ENCODE data around the gene CNIH1. TPM values are rescaled to one million over a fixed set of nuclear protein-coding genes. Genes with fewer than 3 reads are reported as not detected.

CNIH1 gene
- total RNA-seq, 1 donor = 220 TPM

DNA sequence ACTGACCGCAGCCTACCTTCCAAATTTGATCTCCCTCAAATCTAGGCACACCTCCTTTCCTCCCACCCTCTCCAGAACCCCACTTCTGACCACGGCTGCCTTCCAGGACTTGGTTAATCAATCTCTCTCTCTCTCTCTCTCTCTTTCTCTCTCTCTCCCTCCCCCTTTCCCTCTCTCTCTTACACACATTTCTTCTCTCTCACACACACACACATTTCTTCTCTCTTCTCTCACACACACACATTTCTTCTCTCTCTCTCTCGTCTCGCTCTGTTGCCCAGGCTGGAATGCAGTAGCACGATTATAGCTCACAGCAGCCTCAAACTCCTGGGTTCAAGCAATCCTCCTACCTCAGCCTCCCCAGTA, 48.1 kb upstream of the CNIH1 start:
- DNase-seq (ENCODE audit: insufficient read length, low spot score, missing footprints) = no peak
- Histone ChIP-seq H4K20me1 (ENCODE audit: insufficient read depth, low read length) (peaks cover 6% of the 10 kb centered on the region), H3K4me3 (ENCODE audit: insufficient read depth, low read length) (peak overlapping the region; percentile 96), H3K27ac (ENCODE audit: low read depth, low read length) (peak overlapping the region; percentile 91), H3K4me2 (ENCODE audit: insufficient read depth, low read length) (peak overlapping the region; percentile 98), H3K36me3 (ENCODE audit: insufficient read depth, low read length) (no peaks in the 10 kb centered on the region), H3K9me3 (ENCODE audit: low read depth, low read length) (no peaks in the 10 kb centered on the region), H3K4me1 (ENCODE audit: insufficient read depth, low read length) (peaks cover 22% of the 10 kb centered on the region), H3K27me3 (ENCODE audit: insufficient read depth, low read length) (no peaks in the 10 kb centered on the region), H3K79me2 (ENCODE audit: insufficient read depth, low read length) (peaks cover 44% of the 10 kb centered on the region), H2AFZ (ENCODE audit: low read length) (peak overlapping the region; percentile 96)
- TF ChIP-seq, protein P1, sequence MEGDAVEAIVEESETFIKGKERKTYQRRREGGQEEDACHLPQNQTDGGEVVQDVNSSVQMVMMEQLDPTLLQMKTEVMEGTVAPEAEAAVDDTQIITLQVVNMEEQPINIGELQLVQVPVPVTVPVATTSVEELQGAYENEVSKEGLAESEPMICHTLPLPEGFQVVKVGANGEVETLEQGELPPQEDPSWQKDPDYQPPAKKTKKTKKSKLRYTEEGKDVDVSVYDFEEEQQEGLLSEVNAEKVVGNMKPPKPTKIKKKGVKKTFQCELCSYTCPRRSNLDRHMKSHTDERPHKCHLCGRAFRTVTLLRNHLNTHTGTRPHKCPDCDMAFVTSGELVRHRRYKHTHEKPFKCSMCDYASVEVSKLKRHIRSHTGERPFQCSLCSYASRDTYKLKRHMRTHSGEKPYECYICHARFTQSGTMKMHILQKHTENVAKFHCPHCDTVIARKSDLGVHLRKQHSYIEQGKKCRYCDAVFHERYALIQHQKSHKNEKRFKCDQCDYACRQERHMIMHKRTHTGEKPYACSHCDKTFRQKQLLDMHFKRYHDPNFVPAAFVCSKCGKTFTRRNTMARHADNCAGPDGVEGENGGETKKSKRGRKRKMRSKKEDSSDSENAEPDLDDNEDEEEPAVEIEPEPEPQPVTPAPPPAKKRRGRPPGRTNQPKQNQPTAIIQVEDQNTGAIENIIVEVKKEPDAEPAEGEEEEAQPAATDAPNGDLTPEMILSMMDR (IDR thresholded peaks at IDR 0.05; ENCODE audit: extremely low read depth, low read depth, low read length) = no peak

DNA sequence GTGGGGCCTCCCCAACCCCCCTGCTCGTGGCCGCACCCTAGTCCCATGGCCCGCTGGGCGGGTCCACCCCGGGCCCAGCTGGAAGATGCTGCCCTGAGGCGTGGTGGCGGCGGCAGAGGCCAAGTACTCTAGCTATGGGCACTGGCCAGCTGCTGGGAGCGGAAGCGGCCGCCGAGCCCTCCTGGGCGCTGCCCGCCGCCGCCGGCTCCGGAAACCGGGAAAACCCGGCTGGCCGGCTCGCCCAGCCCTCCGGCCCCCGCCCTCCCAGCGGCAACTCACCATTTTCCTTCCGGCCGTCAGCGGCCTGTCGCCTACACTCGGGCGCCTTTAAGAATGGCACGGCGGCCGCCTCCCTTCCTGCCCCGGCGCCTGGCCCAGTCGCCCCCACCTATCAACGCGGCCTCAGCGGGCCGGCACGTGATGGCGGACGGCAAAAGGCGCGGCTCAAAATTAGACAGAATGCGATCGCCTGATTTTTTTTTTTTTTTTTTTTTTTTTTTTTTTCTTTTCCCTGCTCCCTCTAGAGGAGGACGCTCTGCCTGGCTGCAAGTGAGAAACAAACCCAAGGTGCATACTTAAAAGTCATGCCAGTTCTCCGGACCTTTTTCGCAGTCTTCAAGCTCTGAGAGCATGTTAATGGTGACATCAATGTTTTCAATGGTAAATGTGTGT, 47.6 kb upstream of the CNIH1 start, which contains the start of gene GMFB:
Gene GMFB (minus strand): TSS at position 335 of the 672 bp plus-strand sequence. CDS start 53 bp downstream, at position 282.
- peak within 1 kb of the TSS; percentile 91 for H3K27ac ChIP-seq (ENCODE audit: low read depth, low read length)
- peak; percentile 96 for DNase-seq (ENCODE audit: insufficient read length, low spot score, missing footprints)
- no peaks in the 10 kb centered on the region for H3K36me3 ChIP-seq (ENCODE audit: insufficient read depth, low read length)

DNA sequence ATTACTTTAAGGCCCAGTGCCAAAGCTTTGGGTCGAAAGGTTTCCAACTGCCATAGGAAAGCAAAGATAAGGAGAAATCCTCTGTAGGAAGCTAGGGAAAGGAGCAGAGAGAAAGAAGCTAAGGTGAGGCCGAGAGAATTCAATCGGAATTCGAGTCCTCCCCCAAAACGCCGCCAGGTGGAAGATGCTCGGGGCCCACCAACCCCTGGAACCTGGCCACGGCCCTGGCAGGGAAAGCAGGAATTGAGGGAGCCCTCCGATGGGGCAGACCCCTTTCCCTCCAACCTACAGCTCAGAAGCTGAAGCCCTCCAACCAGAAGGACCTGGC, 47.1 kb upstream of the CNIH1 start:
- H3K79me2 ChIP-seq (ENCODE audit: insufficient read depth, low read length) = peaks cover 53% of the 10 kb centered on the region
- TF ChIP-seq, protein P1 (IDR thresholded peaks at IDR 0.05; ENCODE audit: extremely low read depth, low read depth, low read length) = peak; percentile 6
- H3K27ac ChIP-seq (ENCODE audit: low read depth, low read length) = peak overlapping the region; percentile 91
- H4K20me1 ChIP-seq (ENCODE audit: insufficient read depth, low read length) = peaks cover 10% of the 10 kb centered on the region
- no peaks in the 10 kb centered on the region for H3K27me3 ChIP-seq (ENCODE audit: insufficient read depth, low read length)
- no peak for DNase-seq (ENCODE audit: insufficient read length, low spot score, missing footprints)
- H3K9me3 ChIP-seq (ENCODE audit: low read depth, low read length) = no peaks in the 10 kb centered on the region
- peaks cover 1% of the 10 kb centered on the region for H3K36me3 ChIP-seq (ENCODE audit: insufficient read depth, low read length)
- peaks cover 23% of the 10 kb centered on the region for H3K4me1 ChIP-seq (ENCODE audit: insufficient read depth, low read length)
- peak overlapping the region; percentile 26 for H2AFZ ChIP-seq (ENCODE audit: low read length)
- peak overlapping the region; percentile 96 for H3K4me3 ChIP-seq (ENCODE audit: insufficient read depth, low read length)
- H3K4me2 ChIP-seq (ENCODE audit: insufficient read depth, low read length) = peak overlapping the region; percentile 97

More for the DNA sequence above, 47.6 kb upstream of the CNIH1 start, which contains the start of gene GMFB:
- no peaks in the 10 kb centered on the region for H3K9me3 ChIP-seq (ENCODE audit: low read depth, low read length)
- H3K4me3 ChIP-seq (ENCODE audit: insufficient read depth, low read length) = peak within 1 kb of the TSS; percentile 96
- H3K4me2 ChIP-seq (ENCODE audit: insufficient read depth, low read length) = peak within 1 kb of the TSS; percentile 98
- TF ChIP-seq, protein P1 (IDR thresholded peaks at IDR 0.05; ENCODE audit: extremely low read depth, low read depth, low read length) = peak; percentile 58
- peaks cover 48% of the 10 kb centered on the region for H3K79me2 ChIP-seq (ENCODE audit: insufficient read depth, low read length)
- H3K27me3 ChIP-seq (ENCODE audit: insufficient read depth, low read length) = no peaks in the 10 kb centered on the region
- peak within 1 kb of the TSS; percentile 96 for H2AFZ ChIP-seq (ENCODE audit: low read length)
- H3K4me1 ChIP-seq (ENCODE audit: insufficient read depth, low read length) = peaks cover 22% of the 10 kb centered on the region
- peaks cover 8% of the 10 kb centered on the region for H4K20me1 ChIP-seq (ENCODE audit: insufficient read depth, low read length)

DNA sequence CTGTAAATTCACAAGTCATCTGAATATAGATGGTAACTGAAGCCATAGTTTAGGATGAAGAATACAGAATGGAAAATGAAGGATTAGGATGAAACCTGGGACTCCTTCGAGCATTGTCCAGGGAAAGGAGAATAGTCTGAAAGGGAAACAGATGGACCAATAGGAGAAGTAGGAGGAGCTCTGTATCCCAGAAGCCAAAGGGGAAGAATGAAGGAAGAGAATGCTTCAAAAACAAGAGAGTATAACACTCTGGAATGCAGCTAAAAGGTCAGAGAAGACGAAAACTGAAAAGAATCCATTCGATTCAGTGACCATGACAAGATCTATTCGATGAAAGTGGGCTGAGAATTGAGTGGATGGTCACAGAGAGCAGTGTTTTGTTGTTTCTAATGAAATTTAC, 46.6 kb upstream of the CNIH1 start:
- no peaks in the 10 kb centered on the region for H3K27me3 ChIP-seq (ENCODE audit: insufficient read depth, low read length)
- peak overlapping the region; percentile 91 for H3K27ac ChIP-seq (ENCODE audit: low read depth, low read length)
- peaks cover 58% of the 10 kb centered on the region for H3K79me2 ChIP-seq (ENCODE audit: insufficient read depth, low read length)
- peaks cover 10% of the 10 kb centered on the region for H4K20me1 ChIP-seq (ENCODE audit: insufficient read depth, low read length)
- peak overlapping the region; percentile 96 for H3K4me3 ChIP-seq (ENCODE audit: insufficient read depth, low read length)
- H3K4me1 ChIP-seq (ENCODE audit: insufficient read depth, low read length) = peaks cover 26% of the 10 kb centered on the region
- peak; percentile 91 for DNase-seq (ENCODE audit: insufficient read length, low spot score, missing footprints)
- TF ChIP-seq, protein P1 (IDR thresholded peaks at IDR 0.05; ENCODE audit: extremely low read depth, low read depth, low read length) = no peak
- H3K9me3 ChIP-seq (ENCODE audit: low read depth, low read length) = no peaks in the 10 kb centered on the region
- H3K4me2 ChIP-seq (ENCODE audit: insufficient read depth, low read length) = peak overlapping the region; percentile 97
- H2AFZ ChIP-seq (ENCODE audit: low read length) = peak overlapping the region; percentile 26
- peaks cover 5% of the 10 kb centered on the region for H3K36me3 ChIP-seq (ENCODE audit: insufficient read depth, low read length)
